Endothelial cell of umbilical vein (primary cell): ENCODE data around the gene DSG4.

Source experiments
- CTCF ChIP-seq, 2 donors: IDR thresholded peaks; 1 replicate in 1 of 2; 2 replicates in 1 of 2; pipeline ENCODE4 v1.5.1; 2011; ENCODE audit warnings: low read length in 2 of 2, mild to moderate bottlenecking in 2 of 2, moderate library complexity in 2 of 2, control low read depth in 1 of 2, inconsistent platforms in 1 of 2, low read depth in 1 of 2; ENCODE audit not compliant: insufficient read depth in 1 of 2; ENCODE audit errors: extremely low read depth in 1 of 2
- EZH2 ChIP-seq: IDR thresholded peaks from 2 replicates; pipeline ENCODE4 v1.6.1; 2012; ENCODE audit warnings: borderline replicate concordance, low read depth, mild to moderate bottlenecking, moderate library complexity, low read length, inconsistent platforms; ENCODE audit not compliant: severe bottlenecking
- FOS ChIP-seq: IDR thresholded peaks from 2 replicates; pipeline ENCODE4 v1.6.1; 2011; ENCODE audit warnings: mild to moderate bottlenecking, low read length, moderate library complexity, borderline replicate concordance; ENCODE audit not compliant: insufficient read depth
- MYC ChIP-seq: IDR thresholded peaks from one replicate; pipeline ENCODE4 v1.6.1; 2011; ENCODE audit warnings: mild to moderate bottlenecking, low read depth, low read length
- POLR2A ChIP-seq: IDR thresholded peaks from 2 replicates; pipeline ENCODE4 v1.6.1; 2012; ENCODE audit warnings: low read depth, mild to moderate bottlenecking, control low read depth, low read length
- POLR2AphosphoS5 ChIP-seq: IDR thresholded peaks from 2 replicates; pipeline ENCODE4 v1.6.1; 2012; ENCODE audit warnings: low read depth, mild to moderate bottlenecking, control low read depth, low read length, moderate library complexity; ENCODE audit not compliant: insufficient read depth

- TF ChIP-seq CTCF (IDR thresholded peaks at IDR 0.05; ENCODE audit: extremely low read depth in 1 of 2, insufficient read depth in 1 of 2, low read depth in 1 of 2, low read length in 2 of 2) (no peak), FOS (no peak), POLR2AphosphoS5 (no peak), POLR2A (no peak), EZH2 (no peak), MYC (no peak)
Measured at GRCh38 chr18:31402026-31402373, 25.4 kb downstream of the DSG4 start.
